Measurements from ENCODE around the gene P2RY2. TPM values are rescaled to one million over a fixed set of nuclear protein-coding genes. Genes with fewer than 3 reads are reported as not detected.

P2RY2 gene
- total RNA-seq, 1 donor from 2014 or later, result not detected

DNA sequence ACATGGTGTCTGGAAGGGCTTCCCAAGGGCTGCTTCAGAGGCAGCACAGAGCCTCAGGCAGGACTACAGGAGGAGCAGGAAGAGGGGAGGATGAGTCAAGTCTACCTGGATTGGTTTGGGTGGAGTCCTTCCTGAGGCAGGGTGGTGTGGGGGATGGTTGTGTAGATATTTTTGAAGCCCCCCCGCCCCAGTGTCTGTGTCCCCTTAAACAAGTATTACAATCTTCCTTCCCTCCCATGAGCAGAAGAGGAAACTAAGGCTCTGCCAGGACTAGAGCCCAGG, 41.3 kb upstream of the P2RY2 start:
- H3K36me3 Mint-ChIP-seq (ENCODE audit: unreplicated experiment), result no peaks in the 10 kb centered on the region
- peaks cover 8% of the 10 kb centered on the region for H3K27me3 Mint-ChIP-seq (ENCODE audit: unreplicated experiment)
- TF ChIP-seq, protein P1, sequence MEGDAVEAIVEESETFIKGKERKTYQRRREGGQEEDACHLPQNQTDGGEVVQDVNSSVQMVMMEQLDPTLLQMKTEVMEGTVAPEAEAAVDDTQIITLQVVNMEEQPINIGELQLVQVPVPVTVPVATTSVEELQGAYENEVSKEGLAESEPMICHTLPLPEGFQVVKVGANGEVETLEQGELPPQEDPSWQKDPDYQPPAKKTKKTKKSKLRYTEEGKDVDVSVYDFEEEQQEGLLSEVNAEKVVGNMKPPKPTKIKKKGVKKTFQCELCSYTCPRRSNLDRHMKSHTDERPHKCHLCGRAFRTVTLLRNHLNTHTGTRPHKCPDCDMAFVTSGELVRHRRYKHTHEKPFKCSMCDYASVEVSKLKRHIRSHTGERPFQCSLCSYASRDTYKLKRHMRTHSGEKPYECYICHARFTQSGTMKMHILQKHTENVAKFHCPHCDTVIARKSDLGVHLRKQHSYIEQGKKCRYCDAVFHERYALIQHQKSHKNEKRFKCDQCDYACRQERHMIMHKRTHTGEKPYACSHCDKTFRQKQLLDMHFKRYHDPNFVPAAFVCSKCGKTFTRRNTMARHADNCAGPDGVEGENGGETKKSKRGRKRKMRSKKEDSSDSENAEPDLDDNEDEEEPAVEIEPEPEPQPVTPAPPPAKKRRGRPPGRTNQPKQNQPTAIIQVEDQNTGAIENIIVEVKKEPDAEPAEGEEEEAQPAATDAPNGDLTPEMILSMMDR (IDR thresholded peaks at IDR 0.05), result no peak
- H3K27ac Mint-ChIP-seq (ENCODE audit: unreplicated experiment), result no peak overlapping the region
- no peak overlapping the region for H3K4me3 Mint-ChIP-seq (ENCODE audit: unreplicated experiment)
- peaks cover 9% of the 10 kb centered on the region for H3K4me1 Mint-ChIP-seq (ENCODE audit: unreplicated experiment)
- H3K9me3 Mint-ChIP-seq (ENCODE audit: unreplicated experiment), result peaks cover under 1% of the 10 kb centered on the region
- no peak for DNase-seq (ENCODE audit: extremely low spot score, unreplicated experiment)

DNA sequence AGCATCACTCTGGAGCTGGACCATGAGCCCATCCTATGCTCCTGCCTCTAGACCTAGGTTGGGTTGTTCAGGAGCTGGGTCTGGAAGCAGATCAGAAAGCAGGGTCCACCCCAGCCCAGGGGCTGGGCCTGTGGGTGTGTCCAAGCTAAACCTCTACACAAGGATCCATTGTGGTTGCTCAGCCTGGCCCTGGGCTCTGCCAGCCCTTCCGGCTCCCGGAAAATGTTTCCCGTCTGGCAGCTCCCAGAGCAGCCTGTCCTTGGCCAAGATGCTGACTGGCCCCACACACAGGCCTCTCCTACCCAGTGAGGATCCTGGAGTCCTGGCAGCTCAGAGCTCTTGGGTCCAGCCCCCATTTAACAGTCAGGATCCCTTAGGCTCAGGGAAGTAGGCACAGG, 40.7 kb upstream of the P2RY2 start:
- Mint-ChIP-seq H3K4me1 (ENCODE audit: unreplicated experiment) (peaks cover 9% of the 10 kb centered on the region), H3K9me3 (ENCODE audit: unreplicated experiment) (peaks cover 4% of the 10 kb centered on the region), H3K36me3 (ENCODE audit: unreplicated experiment) (no peaks in the 10 kb centered on the region), H3K4me3 (ENCODE audit: unreplicated experiment) (no peak overlapping the region), H3K27ac (ENCODE audit: unreplicated experiment) (no peak overlapping the region), H3K27me3 (ENCODE audit: unreplicated experiment) (peaks cover 9% of the 10 kb centered on the region)
- DNase-seq (ENCODE audit: extremely low spot score, unreplicated experiment), result no peak
- TF ChIP-seq, protein P1 (IDR thresholded peaks at IDR 0.05), result no peak

DNA sequence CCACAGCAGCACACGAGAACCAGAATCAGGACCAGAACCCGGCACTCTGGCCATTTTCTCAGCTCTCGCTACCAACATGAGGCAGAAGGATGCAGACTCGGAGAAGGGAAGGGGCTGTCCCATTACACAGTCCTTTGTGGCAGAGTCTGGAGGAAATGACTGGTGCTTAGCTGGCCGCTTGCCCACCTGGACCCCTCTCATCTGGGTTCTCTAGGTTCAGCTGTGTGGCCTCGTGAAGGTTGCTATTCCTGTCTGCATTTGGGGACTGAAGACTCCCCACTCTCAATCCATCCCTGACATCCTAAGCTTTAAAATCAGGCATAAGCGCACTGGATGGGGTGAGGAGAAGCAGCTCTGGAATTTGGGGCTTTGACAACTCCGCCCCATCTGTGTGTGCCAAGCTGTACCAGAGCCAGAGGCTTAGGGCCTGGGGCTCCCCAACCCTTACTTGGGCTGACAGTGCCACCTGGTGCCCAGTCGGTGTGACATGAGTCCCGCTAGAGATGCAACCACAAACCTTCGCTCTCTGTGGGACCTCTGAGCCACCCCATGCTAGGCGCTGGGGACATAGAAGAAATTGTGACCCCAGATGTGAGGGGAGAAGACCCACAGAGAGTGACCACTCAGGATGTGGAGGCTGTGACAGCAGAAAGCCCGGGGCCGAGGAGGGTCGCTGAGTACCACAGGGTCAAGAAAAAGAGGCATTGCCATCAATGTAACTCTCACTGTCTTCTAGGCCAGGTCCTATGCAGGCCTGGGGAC, 40.1 kb upstream of the P2RY2 start:
- H3K27me3 Mint-ChIP-seq (ENCODE audit: unreplicated experiment), result peaks cover 9% of the 10 kb centered on the region
- TF ChIP-seq, protein P1 (IDR thresholded peaks at IDR 0.05), result peak; percentile 91
- no peak for DNase-seq (ENCODE audit: extremely low spot score, unreplicated experiment)
- peaks cover 4% of the 10 kb centered on the region for H3K9me3 Mint-ChIP-seq (ENCODE audit: unreplicated experiment)
- H3K4me3 Mint-ChIP-seq (ENCODE audit: unreplicated experiment), result no peak overlapping the region
- H3K4me1 Mint-ChIP-seq (ENCODE audit: unreplicated experiment), result peaks cover 9% of the 10 kb centered on the region
- no peaks in the 10 kb centered on the region for H3K36me3 Mint-ChIP-seq (ENCODE audit: unreplicated experiment)
- no peak overlapping the region for H3K27ac Mint-ChIP-seq (ENCODE audit: unreplicated experiment)

DNA sequence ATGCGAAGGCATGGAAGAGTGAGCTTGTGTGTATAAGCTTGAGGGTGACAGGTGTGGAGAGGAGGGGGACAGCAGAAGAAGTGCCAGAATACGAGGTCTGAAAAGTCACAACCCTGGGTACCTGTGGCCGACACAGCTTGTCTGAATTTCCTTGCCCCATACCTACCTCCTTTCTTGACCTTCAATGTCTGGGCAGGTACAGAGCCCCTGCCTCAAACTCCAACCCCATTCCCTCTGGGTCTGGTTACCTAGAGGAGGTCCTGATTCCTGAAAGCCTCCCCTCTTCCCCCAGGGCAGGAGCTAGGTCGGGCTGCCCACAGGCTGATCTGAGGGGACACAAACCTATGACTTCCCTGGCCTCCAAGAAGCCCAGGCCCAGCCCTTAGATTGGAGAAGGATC, 39.4 kb upstream of the P2RY2 start:
- Mint-ChIP-seq H3K4me3 (ENCODE audit: unreplicated experiment) (no peak overlapping the region), H3K27me3 (ENCODE audit: unreplicated experiment) (peaks cover 9% of the 10 kb centered on the region), H3K4me1 (ENCODE audit: unreplicated experiment) (peaks cover 9% of the 10 kb centered on the region), H3K27ac (ENCODE audit: unreplicated experiment) (no peak overlapping the region), H3K9me3 (ENCODE audit: unreplicated experiment) (peaks cover 4% of the 10 kb centered on the region), H3K36me3 (ENCODE audit: unreplicated experiment) (no peaks in the 10 kb centered on the region)
- DNase-seq (ENCODE audit: extremely low spot score, unreplicated experiment), result no peak
- TF ChIP-seq, protein P1 (IDR thresholded peaks at IDR 0.05), result no peak

DNA sequence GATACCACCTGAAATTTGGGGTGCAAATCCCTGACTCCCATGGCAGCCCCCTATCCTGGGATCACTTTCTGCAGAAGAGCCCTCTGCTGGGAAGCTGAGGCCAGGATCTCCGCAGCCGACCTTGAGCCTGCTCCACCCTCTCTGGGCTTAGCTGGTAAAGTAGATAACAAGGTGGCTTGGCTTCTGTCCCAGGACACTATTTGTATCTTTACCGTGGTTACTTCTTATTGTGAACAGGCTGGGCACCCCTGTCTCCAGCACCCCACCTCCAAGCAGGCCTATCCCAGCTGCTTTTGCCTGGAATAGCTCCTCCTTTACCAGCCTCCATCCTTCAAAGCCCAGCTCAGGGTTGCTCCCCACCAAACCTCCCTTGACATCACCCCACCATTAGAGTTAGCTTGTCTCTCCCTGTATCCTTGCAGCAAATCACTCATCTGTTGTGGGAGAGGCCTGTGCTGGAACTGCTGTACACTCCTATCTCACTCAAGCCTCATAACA, 35.2 kb upstream of the P2RY2 start:
- peaks cover 4% of the 10 kb centered on the region for H3K9me3 Mint-ChIP-seq (ENCODE audit: unreplicated experiment)
- peaks cover 9% of the 10 kb centered on the region for H3K27me3 Mint-ChIP-seq (ENCODE audit: unreplicated experiment)
- peaks cover 23% of the 10 kb centered on the region for H3K4me1 Mint-ChIP-seq (ENCODE audit: unreplicated experiment)
- H3K27ac Mint-ChIP-seq (ENCODE audit: unreplicated experiment), result no peak overlapping the region
- TF ChIP-seq, protein P1 (IDR thresholded peaks at IDR 0.05), result no peak
- no peak overlapping the region for H3K4me3 Mint-ChIP-seq (ENCODE audit: unreplicated experiment)
- DNase-seq (ENCODE audit: extremely low spot score, unreplicated experiment), result no peak
- no peaks in the 10 kb centered on the region for H3K36me3 Mint-ChIP-seq (ENCODE audit: unreplicated experiment)

All from osteocyte (in vitro differentiated cells).